DOHH2 (cell line): ENCODE data around the gene USP17L22.
"Not testable (repeated sequence)": the region's sequence is repeated elsewhere in the genome, so short reads cannot be mapped to it uniquely, and the experiment has no call there.

Source experiments
- EZH2phosphoT487 ChIP-seq: fragments of 200-600 bp; sonication (generic); IDR thresholded peaks from 2 replicates; pipeline ENCODE4 v1.6.1; 2017; ENCODE audit warnings: borderline replicate concordance, mild to moderate bottlenecking, antibody characterized with exemption, low read length, moderate library complexity, mixed read lengths
- TF ChIP-seq, protein P1 (sequence below): fragments of 200-600 bp; sonication (generic); IDR thresholded peaks from one replicate; pipeline ENCODE4 v1.5.1; 2014; ENCODE audit warnings: antibody characterized with exemption, mild to moderate bottlenecking, low read depth, low read length; ENCODE audit not compliant: poor library complexity, severe bottlenecking

DNA sequence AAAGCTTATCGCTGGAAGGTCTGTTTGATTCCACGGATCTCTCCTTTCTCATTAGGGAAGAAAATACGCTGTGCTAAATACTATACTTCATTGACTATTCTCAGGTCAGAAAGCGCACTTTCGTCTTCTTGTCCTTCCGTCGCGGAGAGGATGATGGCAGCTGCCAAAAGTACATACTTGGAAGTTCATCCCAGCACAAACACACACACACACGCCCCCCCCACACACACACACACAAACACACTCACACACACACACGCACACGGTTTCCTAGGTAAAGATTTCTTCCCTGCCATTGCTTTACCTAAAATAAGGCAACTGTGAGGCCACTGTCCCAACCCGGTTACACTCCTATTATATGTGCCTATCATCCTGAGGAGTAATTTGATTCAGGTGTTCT is 29.0 kb upstream of the USP17L22 start:
- TF ChIP-seq, protein P1, sequence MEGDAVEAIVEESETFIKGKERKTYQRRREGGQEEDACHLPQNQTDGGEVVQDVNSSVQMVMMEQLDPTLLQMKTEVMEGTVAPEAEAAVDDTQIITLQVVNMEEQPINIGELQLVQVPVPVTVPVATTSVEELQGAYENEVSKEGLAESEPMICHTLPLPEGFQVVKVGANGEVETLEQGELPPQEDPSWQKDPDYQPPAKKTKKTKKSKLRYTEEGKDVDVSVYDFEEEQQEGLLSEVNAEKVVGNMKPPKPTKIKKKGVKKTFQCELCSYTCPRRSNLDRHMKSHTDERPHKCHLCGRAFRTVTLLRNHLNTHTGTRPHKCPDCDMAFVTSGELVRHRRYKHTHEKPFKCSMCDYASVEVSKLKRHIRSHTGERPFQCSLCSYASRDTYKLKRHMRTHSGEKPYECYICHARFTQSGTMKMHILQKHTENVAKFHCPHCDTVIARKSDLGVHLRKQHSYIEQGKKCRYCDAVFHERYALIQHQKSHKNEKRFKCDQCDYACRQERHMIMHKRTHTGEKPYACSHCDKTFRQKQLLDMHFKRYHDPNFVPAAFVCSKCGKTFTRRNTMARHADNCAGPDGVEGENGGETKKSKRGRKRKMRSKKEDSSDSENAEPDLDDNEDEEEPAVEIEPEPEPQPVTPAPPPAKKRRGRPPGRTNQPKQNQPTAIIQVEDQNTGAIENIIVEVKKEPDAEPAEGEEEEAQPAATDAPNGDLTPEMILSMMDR: not testable (repeated sequence)
- not testable (repeated sequence) for TF ChIP-seq EZH2phosphoT487
